GM12875 (cell line): ENCODE measurements around the gene MVB12B.

Source experiments
- H3K4me3 ChIP-seq: one replicate; pipeline ENCODE4 v1.5.1; 2011; ENCODE audit warnings: low read depth, low read length, control low read depth
- TF ChIP-seq, protein P1 (sequence below): IDR thresholded peaks from 2 replicates; pipeline ENCODE4 v1.5.1; 2011; ENCODE audit warnings: low read depth, mild to moderate bottlenecking, control low read depth, inconsistent platforms, low read length, moderate library complexity, borderline replicate concordance; ENCODE audit not compliant: insufficient read depth

The MVB12B gene

DNA sequence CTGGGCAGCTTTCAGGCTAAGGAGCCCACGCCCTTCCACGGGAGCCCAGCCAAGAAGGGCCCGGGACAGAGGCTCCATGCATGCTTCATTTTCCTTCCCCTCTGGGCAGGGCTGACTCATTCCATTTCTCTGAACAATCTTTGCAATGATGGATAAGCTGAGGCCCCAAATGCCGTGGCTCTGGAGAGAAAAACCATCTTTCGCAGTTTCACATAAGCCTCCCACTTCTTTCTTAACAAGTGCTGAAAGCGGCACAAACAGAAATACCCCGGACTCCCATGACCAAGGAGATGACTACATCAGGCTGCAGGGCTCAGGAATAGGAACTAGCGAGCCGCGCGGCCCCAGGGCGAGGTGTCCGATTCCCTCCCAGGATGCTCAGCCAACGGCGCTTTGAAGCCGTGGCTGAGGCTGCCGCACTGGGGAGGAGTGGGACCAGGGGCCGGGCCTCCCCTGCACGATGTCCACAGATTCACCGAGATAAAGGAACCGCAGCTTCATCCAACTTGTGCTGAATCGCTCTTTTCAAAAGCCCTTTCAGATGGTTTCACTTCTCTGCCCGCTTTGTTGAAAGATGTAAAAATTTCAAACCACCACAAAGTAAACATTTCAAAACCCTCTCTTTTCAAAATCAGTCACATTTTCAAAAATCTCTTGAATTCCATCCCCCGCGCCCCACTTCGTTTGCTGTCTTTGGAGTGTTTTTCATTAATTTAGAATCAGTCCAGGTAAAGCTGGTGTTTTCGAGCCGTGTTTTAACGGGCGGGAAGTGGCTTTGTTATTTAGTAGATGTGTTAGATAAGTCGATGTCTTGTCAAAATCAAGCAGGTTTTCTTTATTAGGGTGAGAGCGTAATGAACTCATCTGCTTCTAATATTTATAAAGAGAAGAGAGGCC lies 190.6 kb downstream of the MVB12B start:
- no peak overlapping the region for H3K4me3 ChIP-seq

DNA sequence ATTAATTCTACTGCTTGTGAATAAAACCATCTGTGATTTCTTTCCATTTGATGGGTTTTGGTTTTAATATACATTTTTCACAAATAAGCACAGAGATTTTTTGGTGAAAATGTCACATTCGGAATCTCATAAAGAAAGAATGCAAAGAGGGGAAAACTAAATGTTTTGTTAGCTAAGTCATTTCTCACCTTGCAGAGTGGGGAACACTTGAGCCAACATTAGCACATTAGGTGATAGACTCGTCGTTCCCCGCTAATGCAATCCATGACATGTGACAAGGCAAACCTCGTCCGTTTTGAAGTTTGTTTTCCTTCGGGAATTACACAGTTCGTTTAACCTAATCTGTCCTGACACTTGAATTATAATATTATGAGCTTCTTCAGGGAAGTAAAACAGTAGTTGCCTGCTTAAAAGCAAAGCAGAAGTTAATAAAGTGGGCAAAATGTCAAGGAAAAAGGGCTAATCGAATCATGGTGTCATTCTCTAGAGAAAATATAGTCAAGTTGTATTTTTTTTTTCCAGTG lies 191.3 kb downstream of the MVB12B start:
- TF ChIP-seq, protein P1, sequence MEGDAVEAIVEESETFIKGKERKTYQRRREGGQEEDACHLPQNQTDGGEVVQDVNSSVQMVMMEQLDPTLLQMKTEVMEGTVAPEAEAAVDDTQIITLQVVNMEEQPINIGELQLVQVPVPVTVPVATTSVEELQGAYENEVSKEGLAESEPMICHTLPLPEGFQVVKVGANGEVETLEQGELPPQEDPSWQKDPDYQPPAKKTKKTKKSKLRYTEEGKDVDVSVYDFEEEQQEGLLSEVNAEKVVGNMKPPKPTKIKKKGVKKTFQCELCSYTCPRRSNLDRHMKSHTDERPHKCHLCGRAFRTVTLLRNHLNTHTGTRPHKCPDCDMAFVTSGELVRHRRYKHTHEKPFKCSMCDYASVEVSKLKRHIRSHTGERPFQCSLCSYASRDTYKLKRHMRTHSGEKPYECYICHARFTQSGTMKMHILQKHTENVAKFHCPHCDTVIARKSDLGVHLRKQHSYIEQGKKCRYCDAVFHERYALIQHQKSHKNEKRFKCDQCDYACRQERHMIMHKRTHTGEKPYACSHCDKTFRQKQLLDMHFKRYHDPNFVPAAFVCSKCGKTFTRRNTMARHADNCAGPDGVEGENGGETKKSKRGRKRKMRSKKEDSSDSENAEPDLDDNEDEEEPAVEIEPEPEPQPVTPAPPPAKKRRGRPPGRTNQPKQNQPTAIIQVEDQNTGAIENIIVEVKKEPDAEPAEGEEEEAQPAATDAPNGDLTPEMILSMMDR = no peak
- no peak overlapping the region for H3K4me3 ChIP-seq

More for the DNA sequence above, 190.6 kb downstream of the MVB12B start:
- TF ChIP-seq, protein P1 = no peak

DNA sequence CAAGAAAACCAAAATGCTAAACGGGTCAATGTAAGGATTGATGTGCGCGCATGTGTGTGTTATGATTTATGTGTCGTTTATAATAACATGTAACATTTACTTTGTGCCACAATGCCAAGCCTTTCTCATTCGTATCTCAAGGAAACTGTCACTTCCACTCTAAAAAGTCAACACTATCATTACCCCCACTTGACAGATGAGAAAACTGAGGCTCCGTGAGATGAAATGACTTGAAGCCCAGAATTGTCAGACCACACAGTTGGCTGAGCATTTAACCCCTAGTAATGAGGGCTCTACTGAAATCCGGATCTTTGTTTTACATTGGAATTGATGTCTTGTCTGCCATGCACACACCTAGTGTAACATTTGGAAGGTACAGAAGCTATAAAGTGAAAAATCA lies 192.1 kb downstream of the MVB12B start:
- TF ChIP-seq, protein P1 = no peak
- no peak overlapping the region for H3K4me3 ChIP-seq

DNA sequence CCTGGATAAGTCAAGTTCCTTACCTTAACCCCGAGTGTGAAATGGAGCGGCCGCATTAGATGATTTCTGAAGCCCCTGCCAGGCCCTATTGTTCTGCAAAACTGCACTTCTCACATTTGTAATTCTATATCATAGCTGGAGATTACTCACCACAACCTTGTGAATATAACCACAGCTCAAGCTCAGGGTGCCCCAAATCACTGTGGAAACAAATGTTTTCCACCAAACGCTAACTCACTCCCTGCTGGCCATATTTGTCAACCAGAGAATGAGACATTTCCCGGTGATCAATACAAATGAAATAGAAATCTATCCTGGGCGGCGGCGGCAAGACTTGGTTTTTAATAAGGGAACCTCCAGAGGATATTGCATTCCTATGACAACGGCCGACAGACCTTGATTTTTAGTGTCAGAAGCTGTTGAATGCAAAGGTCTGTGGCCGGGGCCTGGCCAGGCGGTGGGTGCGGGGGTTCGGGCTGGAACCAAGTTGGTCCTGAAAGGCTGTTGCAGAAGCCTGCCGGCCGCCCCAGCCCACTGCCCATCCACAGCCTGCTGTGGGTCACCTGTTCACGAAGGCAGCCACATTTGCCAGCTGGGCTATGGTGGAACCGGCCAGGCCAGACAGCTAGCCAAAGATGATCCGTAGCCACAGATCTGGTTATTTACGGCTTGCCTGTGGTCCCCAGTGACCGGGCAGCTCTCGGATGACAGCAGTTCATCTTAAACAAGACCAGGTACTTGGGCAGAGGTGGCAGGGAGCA lies 193.2 kb downstream of the MVB12B start:
- TF ChIP-seq, protein P1 = no peak
- H3K4me3 ChIP-seq = no peak overlapping the region

DNA sequence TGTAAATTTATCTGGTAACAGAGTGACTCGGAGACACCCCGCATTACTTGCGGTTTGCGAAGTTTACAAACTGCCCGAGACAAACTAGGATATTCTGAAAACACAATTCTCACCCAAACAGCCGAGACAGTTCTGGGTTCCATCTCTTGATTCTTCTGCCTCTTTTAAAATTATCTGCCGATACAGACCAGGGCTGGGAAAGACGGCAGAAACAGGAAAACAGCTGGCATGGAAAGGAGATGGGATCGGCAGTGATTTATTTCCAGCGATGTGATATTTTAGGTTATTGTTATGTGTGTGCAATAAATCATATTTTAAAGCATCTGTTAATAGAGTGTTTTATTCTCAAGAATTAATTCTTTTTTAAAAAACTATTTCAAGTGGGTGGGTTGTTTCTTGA lies 193.8 kb downstream of the MVB12B start:
- TF ChIP-seq, protein P1 = no peak
- no peak overlapping the region for H3K4me3 ChIP-seq

DNA sequence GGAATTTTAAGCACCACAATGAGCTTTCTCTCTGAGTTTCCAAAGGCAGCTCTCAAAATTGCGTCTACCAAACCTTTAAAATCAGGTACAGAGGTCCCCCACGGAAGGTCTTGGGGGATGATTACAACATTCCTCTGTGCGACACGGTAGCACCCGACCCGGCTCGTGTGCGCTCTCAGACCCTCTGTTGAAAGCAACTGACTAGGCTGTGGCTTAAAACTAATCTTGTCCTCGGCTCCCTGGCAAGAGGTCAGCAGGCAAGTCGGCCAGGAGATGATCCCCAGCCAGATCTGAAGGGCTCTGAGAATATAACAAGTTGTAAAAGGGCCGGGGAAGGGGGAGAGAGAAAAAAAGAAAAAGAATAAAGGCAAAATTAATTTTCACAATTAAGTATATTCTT lies 194.5 kb downstream of the MVB12B start:
- TF ChIP-seq, protein P1 = no peak

More for the DNA sequence above, 194.5 kb downstream of the MVB12B start:
- H3K4me3 ChIP-seq = no peak overlapping the region
